ENCODE data around the gene ADAM8. TPM values are rescaled to one million over a fixed set of nuclear protein-coding genes. Genes with fewer than 3 reads are reported as not detected.
"Not testable (repeated sequence)": the region's sequence is repeated elsewhere in the genome, so short reads cannot be mapped to it uniquely, and the experiment has no call there.

The ADAM8 gene
- polyA plus RNA-seq, 1 donor, result 5.9 TPM

DNA sequence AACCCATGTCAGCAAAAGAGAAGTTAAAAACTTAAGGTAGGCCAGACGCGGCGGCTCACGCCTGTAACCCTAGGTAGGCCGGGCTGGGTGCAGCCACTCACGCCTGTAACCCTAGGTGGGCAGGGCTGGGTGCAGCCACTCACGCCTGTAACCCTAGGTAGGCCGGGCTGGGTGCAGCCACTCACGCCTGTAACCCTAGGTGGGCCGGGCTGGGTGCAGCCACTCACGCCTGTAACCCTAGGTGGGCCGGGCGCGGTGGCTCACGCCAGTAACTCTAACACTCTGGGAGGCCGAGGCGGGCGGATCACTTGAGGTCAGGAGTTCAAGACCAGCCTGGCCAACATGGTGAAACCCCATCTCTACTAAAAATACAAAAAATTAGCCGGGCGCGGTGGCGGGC, 54.9 kb downstream of the ADAM8 start:
- not testable (repeated sequence) for H3K27ac ChIP-seq (ENCODE audit: low read length); H3K4me3 ChIP-seq (ENCODE audit: low read length); DNase-seq; H3K4me1 ChIP-seq (ENCODE audit: control insufficient read depth, insufficient read depth, low read length); H3K9me3 ChIP-seq (ENCODE audit: control insufficient read depth, low read depth, low read length); H3K36me3 ChIP-seq (ENCODE audit: control insufficient read depth, insufficient read depth, low read length)
- WGBS (ENCODE audit: insufficient coverage, low lambda C conversion rate), result no CpG with 5 or more reads among the region's 22 CpGs
- H3K27me3 ChIP-seq (ENCODE audit: control insufficient read depth, insufficient read depth, low read length), result peaks cover 14% of the 10 kb centered on the region

GRCh38 chr10:133221331-133221730, 55.3 kb downstream of the ADAM8 start:
- H3K27me3 ChIP-seq (ENCODE audit: control insufficient read depth, insufficient read depth, low read length), result peaks cover 13% of the 10 kb centered on the region

GRCh38 chr10:133219782-133220181, 56.9 kb downstream of the ADAM8 start:
- no CpG with 5 or more reads among the region's 28 CpGs for WGBS (ENCODE audit: insufficient coverage, low lambda C conversion rate)
- peaks cover 13% of the 10 kb centered on the region for H3K9me3 ChIP-seq (ENCODE audit: control insufficient read depth, low read depth, low read length)
- H3K27ac ChIP-seq (ENCODE audit: low read length), result no peak overlapping the region
- H3K36me3 ChIP-seq (ENCODE audit: control insufficient read depth, insufficient read depth, low read length), result no peaks in the 10 kb centered on the region
- H3K4me3 ChIP-seq (ENCODE audit: low read length), result no peak overlapping the region
- no peaks in the 10 kb centered on the region for H3K4me1 ChIP-seq (ENCODE audit: control insufficient read depth, insufficient read depth, low read length)
- peaks cover 13% of the 10 kb centered on the region for H3K27me3 ChIP-seq (ENCODE audit: control insufficient read depth, insufficient read depth, low read length)
- no peak for DNase-seq

More at GRCh38 chr10:133221331-133221730, 55.3 kb downstream of the ADAM8 start:
- Histone ChIP-seq H3K27ac (ENCODE audit: low read length) (no peak overlapping the region), H3K4me1 (ENCODE audit: control insufficient read depth, insufficient read depth, low read length) (no peaks in the 10 kb centered on the region), H3K36me3 (ENCODE audit: control insufficient read depth, insufficient read depth, low read length) (no peaks in the 10 kb centered on the region), H3K4me3 (ENCODE audit: low read length) (no peak overlapping the region), H3K9me3 (ENCODE audit: control insufficient read depth, low read depth, low read length) (peaks cover 8% of the 10 kb centered on the region)
- no peak for DNase-seq
- WGBS (ENCODE audit: insufficient coverage, low lambda C conversion rate), result no CpG with 5 or more reads among the region's 11 CpGs

DNA sequence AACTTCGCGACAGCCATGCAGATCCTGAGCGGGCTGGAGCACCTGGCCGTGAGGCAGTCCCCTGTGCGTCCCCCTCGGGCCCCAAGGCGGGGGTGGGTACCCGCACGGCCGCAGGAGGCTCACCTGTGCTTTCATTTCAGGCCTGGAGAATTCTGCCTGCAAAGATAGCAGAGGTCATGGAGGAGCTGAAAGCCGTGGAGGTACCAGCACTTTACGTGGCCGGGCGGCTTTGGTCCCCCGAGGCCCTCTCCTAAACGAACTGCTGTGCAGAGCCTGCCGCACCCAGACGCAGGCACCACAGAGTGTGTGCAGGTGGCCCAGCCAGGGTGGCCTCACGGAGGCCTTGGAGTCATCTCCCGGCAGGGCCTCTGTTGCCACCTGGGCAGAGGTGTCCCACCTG, 57.8 kb downstream of the ADAM8 start:
- Histone ChIP-seq H3K36me3 (ENCODE audit: control insufficient read depth, insufficient read depth, low read length) (peaks cover 3% of the 10 kb centered on the region), H3K27me3 (ENCODE audit: control insufficient read depth, insufficient read depth, low read length) (peaks cover 13% of the 10 kb centered on the region), H3K27ac (ENCODE audit: low read length) (no peak overlapping the region), H3K4me3 (ENCODE audit: low read length) (no peak overlapping the region), H3K9me3 (ENCODE audit: control insufficient read depth, low read depth, low read length) (peaks cover 13% of the 10 kb centered on the region), H3K4me1 (ENCODE audit: control insufficient read depth, insufficient read depth, low read length) (no peaks in the 10 kb centered on the region)
- no CpG with 5 or more reads among the region's 20 CpGs for WGBS (ENCODE audit: insufficient coverage, low lambda C conversion rate)
- no peak for DNase-seq

DNA sequence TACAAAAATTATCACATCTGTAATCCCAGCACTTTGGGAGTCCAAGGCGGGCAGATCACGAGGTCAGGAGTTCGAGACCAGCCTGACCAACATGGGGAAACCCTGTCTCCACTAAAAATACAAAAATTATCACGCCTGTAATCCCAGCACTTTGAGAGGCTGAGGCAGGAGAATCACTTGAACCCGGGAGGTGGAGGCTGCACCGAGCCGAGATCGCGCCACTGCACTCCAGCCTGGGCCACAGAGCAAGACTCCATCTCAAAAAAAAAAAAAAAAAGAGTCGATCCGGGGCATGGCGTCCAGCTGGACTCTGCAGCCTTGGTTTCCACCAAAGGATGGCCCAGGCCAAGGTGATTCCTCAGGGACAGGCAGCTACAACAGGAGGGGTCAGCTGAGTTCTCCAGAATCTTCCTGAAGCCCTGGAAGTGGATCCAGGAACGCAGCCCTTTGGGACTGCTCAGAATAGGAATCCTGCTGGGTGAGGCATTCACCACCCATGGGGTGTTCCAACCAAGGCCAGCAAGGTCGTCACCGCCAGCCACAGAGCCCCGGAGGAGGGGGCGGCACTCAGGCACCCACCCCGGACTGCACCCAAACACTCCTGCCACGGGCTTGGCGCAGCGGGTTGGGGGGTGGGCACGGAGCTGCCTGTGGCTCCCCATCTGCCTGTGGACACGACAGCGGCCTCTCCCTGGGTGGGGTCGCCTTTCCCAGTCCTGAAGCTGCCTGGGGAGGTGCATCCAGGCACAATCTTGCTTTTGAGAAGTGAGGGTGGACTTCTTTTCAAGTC, 58.7 kb downstream of the ADAM8 start:
- no peak for DNase-seq
- no peak overlapping the region for H3K27ac ChIP-seq (ENCODE audit: low read length)
- H3K27me3 ChIP-seq (ENCODE audit: control insufficient read depth, insufficient read depth, low read length), result peaks cover 13% of the 10 kb centered on the region
- peaks cover 7% of the 10 kb centered on the region for H3K36me3 ChIP-seq (ENCODE audit: control insufficient read depth, insufficient read depth, low read length)
- H3K9me3 ChIP-seq (ENCODE audit: control insufficient read depth, low read depth, low read length), result peaks cover 13% of the 10 kb centered on the region
- WGBS (ENCODE audit: insufficient coverage, low lambda C conversion rate), result 100% methylated on average over 1 of the region's 25 CpGs
- no peak overlapping the region for H3K4me3 ChIP-seq (ENCODE audit: low read length)
- no peaks in the 10 kb centered on the region for H3K4me1 ChIP-seq (ENCODE audit: control insufficient read depth, insufficient read depth, low read length)

- DNase-seq, result no peak
- Histone ChIP-seq H3K27ac (ENCODE audit: low read length) (no peak overlapping the region), H3K9me3 (ENCODE audit: control insufficient read depth, low read depth, low read length) (peaks cover 13% of the 10 kb centered on the region), H3K27me3 (ENCODE audit: control insufficient read depth, insufficient read depth, low read length) (peaks cover 13% of the 10 kb centered on the region), H3K4me1 (ENCODE audit: control insufficient read depth, insufficient read depth, low read length) (no peaks in the 10 kb centered on the region), H3K36me3 (ENCODE audit: control insufficient read depth, insufficient read depth, low read length) (peaks cover 10% of the 10 kb centered on the region), H3K4me3 (ENCODE audit: low read length) (no peak overlapping the region)
- 100% methylated on average over 2 of the region's 26 CpGs for WGBS (ENCODE audit: insufficient coverage, low lambda C conversion rate)
Observed at GRCh38 chr10:133216776-133217175, 59.9 kb downstream of the ADAM8 start.

DNA sequence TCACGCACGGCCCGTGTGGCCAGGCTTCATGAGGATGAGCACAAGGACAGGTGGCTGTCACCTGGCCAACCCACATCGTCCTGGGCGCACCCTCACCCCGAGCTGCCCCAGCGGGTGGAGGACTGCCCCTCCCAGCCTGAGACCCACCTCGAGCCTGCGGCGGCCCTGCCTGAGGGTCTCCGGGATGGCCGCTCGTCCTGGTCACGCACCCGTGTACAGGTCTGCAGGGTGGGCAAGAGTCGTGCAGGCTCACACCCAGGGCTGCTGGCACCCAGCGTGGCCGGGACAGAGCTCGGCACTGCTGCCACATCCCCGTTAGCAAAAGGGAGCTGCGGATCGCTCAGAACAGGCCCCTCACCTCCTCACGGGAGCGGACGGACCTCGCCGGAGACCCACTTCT, 61.1 kb downstream of the ADAM8 start:
- no CpG with 5 or more reads among the region's 27 CpGs for WGBS (ENCODE audit: insufficient coverage, low lambda C conversion rate)
- H3K27me3 ChIP-seq (ENCODE audit: control insufficient read depth, insufficient read depth, low read length), result peaks cover 10% of the 10 kb centered on the region

GRCh38 chr10:133214468-133215410, 61.9 kb downstream of the ADAM8 start:
- no peak for DNase-seq
- H3K4me3 ChIP-seq (ENCODE audit: low read length), result no peak overlapping the region
- H3K27me3 ChIP-seq (ENCODE audit: control insufficient read depth, insufficient read depth, low read length), result peaks cover 9% of the 10 kb centered on the region
- peaks cover 13% of the 10 kb centered on the region for H3K9me3 ChIP-seq (ENCODE audit: control insufficient read depth, low read depth, low read length)
- H3K4me1 ChIP-seq (ENCODE audit: control insufficient read depth, insufficient read depth, low read length), result no peaks in the 10 kb centered on the region
- no peak overlapping the region for H3K27ac ChIP-seq (ENCODE audit: low read length)
- peaks cover 10% of the 10 kb centered on the region for H3K36me3 ChIP-seq (ENCODE audit: control insufficient read depth, insufficient read depth, low read length)
- WGBS (ENCODE audit: insufficient coverage, low lambda C conversion rate), result 20% methylated on average over 1 of the region's 28 CpGs

More for the DNA sequence above, 61.1 kb downstream of the ADAM8 start:
- Histone ChIP-seq H3K9me3 (ENCODE audit: control insufficient read depth, low read depth, low read length) (peaks cover 13% of the 10 kb centered on the region), H3K4me3 (ENCODE audit: low read length) (no peak overlapping the region), H3K27ac (ENCODE audit: low read length) (no peak overlapping the region), H3K4me1 (ENCODE audit: control insufficient read depth, insufficient read depth, low read length) (no peaks in the 10 kb centered on the region), H3K36me3 (ENCODE audit: control insufficient read depth, insufficient read depth, low read length) (peaks cover 10% of the 10 kb centered on the region)
- no peak for DNase-seq

DNA sequence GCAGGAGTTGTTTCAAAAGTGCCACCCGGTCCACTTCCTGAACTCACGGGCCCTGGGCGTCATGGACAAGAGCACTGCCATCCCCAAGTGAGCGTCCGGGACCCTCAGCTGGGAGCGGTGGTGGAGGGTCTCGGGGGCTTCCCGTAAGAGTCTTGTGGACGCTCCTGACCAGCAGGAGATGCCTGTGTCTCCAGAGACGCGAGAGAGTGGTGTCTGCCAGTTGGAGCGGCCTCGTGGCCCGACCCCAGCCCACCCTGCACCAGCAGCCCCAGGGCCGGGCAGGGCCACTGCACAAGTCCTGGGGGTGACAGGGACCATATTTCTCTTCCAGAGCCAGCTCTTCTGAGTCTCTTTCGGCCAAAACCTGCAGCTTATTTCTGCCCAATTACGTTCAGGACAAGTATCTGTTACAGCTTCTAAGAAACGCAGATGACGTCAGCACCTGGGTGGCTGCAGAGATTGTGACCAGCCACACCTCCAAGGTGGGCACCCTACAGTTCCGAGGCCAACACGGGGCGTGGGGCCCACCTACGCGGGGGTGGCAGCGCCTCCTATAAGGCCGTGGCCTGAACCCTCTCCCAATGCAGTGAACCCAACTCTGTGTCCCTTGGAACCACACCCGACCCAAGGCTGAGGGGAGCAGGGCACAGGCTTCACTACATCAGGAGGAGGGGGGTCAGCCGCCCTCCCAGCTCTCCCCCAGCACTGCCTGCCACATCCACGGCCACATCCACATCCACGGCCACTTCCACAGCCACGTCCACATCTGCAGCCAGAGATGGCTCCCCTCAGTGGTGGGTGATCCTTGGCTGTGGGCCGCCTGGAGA, 62.8 kb downstream of the ADAM8 start:
- no peak for DNase-seq
- H3K4me1 ChIP-seq (ENCODE audit: control insufficient read depth, insufficient read depth, low read length), result no peaks in the 10 kb centered on the region
- no peak overlapping the region for H3K27ac ChIP-seq (ENCODE audit: low read length)
- no peak overlapping the region for H3K4me3 ChIP-seq (ENCODE audit: low read length)
- WGBS (ENCODE audit: insufficient coverage, low lambda C conversion rate), result 90% methylated on average over 2 of the region's 32 CpGs
- peaks cover 13% of the 10 kb centered on the region for H3K9me3 ChIP-seq (ENCODE audit: control insufficient read depth, low read depth, low read length)
- H3K27me3 ChIP-seq (ENCODE audit: control insufficient read depth, insufficient read depth, low read length), result no peaks in the 10 kb centered on the region
- peaks cover 10% of the 10 kb centered on the region for H3K36me3 ChIP-seq (ENCODE audit: control insufficient read depth, insufficient read depth, low read length)

All from large intestine (tissue), 3 donors.